ENCODE measurements around the gene MUS81. TPM values are rescaled to one million over a fixed set of nuclear protein-coding genes. Genes with fewer than 3 reads are reported as not detected.

Gene MUS81
- total RNA-seq, 8 experiments from 2014 or later, result 27.4 to 47.3 (median 42.1) TPM

- WGBS, 10 experiments, result 60 to 96% (median 86%) methylated on average over 1 to 9 of the region's 20 CpGs; no CpG with 5 or more reads in 5 of the 10 experiments
- Histone ChIP-seq H3K4me1 (replicated peaks in 1 of 2) (no peaks in the 10 kb centered on the region), H3K4me3 (no peak overlapping the region), H3K27ac (no peak overlapping the region)
- in situ Hi-C loops (cut with MboI; ENCODE audit: low pct_unique_long_range_greater_than_20kb in 2 of 9, low sequenced_read_pairs in 9 of 9, unreplicated experiment in 9 of 9), result no loop called here
- peak in 7 of 8 experiments; percentile 1 to 13 (median 7) for ATAC-seq (replicated peaks in 6 of 8)
Measured at GRCh38 chr11:65850217-65851082, 9.8 kb upstream of the MUS81 start.

- peaks cover 0 to 2% of the 10 kb centered on the region in 2 donors for H3K4me1 ChIP-seq (replicated peaks in 1 of 2)
- peak in 7 of 8 experiments; percentile 5 to 12 (median 8) for ATAC-seq (replicated peaks in 6 of 8)
- H3K27ac ChIP-seq, result no peak overlapping the region
- in situ Hi-C loops (cut with MboI; ENCODE audit: low pct_unique_long_range_greater_than_20kb in 2 of 9, low sequenced_read_pairs in 9 of 9, unreplicated experiment in 9 of 9), result no loop called here
- 80 to 98% (median 87%) methylated on average over 2 to 7 of the region's 14 CpGs; no CpG with 5 or more reads in 6 of the 10 experiments for WGBS, 10 experiments
- H3K4me3 ChIP-seq, result no peak overlapping the region
Measured at GRCh38 chr11:65851083-65851579, 9.1 kb upstream of the MUS81 start.

- peak in 2 of 8 experiments; percentile 1 for ATAC-seq (replicated peaks in 6 of 8)
- in situ Hi-C loops (cut with MboI; ENCODE audit: low pct_unique_long_range_greater_than_20kb in 2 of 9, low sequenced_read_pairs in 9 of 9, unreplicated experiment in 9 of 9), result no loop called here
- Histone ChIP-seq H3K27ac (no peak overlapping the region), H3K4me1 (replicated peaks in 1 of 2) (peaks cover 0 to 6% of the 10 kb centered on the region in 2 donors), H3K4me3 (no peak overlapping the region)
- WGBS, 10 experiments, result 57 to 100% (median 76%) methylated on average over 1 to 6 of the region's 10 CpGs; no CpG with 5 or more reads in 2 of the 10 experiments
Measured at GRCh38 chr11:65851811-65852507, 8.3 kb upstream of the MUS81 start.

- peak in 4 of 8 experiments; percentile 0 to 4 (median 2) for ATAC-seq (replicated peaks in 6 of 8)
- Histone ChIP-seq H3K4me3 (no peak overlapping the region), H3K4me1 (replicated peaks in 1 of 2) (peaks cover 0 to 6% of the 10 kb centered on the region in 2 donors), H3K27ac (no peak overlapping the region)
- 100% methylated on average over 1 to 5 of the region's 33 CpGs; no CpG with 5 or more reads in 8 of the 10 experiments for WGBS, 10 experiments
- in situ Hi-C loops (cut with MboI; ENCODE audit: low pct_unique_long_range_greater_than_20kb in 2 of 9, low sequenced_read_pairs in 9 of 9, unreplicated experiment in 9 of 9), result no loop called here
Measured at GRCh38 chr11:65852508-65853245, 7.6 kb upstream of the MUS81 start.

- peak in 1 of 8 experiments; percentile 0 for ATAC-seq (replicated peaks in 6 of 8)
- peaks cover 0 to 6% of the 10 kb centered on the region in 2 donors for H3K4me1 ChIP-seq (replicated peaks in 1 of 2)
- no peak overlapping the region for H3K4me3 ChIP-seq
- WGBS, 10 experiments, result 50 to 100% methylated on average over 1 to 3 of the region's 6 CpGs; no CpG with 5 or more reads in 8 of the 10 experiments
- in situ Hi-C loops (cut with MboI; ENCODE audit: low pct_unique_long_range_greater_than_20kb in 2 of 9, low sequenced_read_pairs in 9 of 9, unreplicated experiment in 9 of 9), result no loop called here
- no peak overlapping the region for H3K27ac ChIP-seq
Measured at GRCh38 chr11:65853246-65853979, 6.8 kb upstream of the MUS81 start.

- Histone ChIP-seq H3K4me3 (no peak overlapping the region), H3K27ac (no peak overlapping the region), H3K4me1 (replicated peaks in 1 of 2) (peaks cover 0 to 6% of the 10 kb centered on the region in 2 donors)
- 93 to 100% (median 100%) methylated on average over 1 to 3 of the region's 4 CpGs; no CpG with 5 or more reads in 7 of the 10 experiments for WGBS, 10 experiments
- no peak for ATAC-seq (replicated peaks in 6 of 8)
- in situ Hi-C loops (cut with MboI; ENCODE audit: low pct_unique_long_range_greater_than_20kb in 2 of 9, low sequenced_read_pairs in 9 of 9, unreplicated experiment in 9 of 9), result no loop called here
Measured at GRCh38 chr11:65854161-65854592, 6.1 kb upstream of the MUS81 start.

- no peak for ATAC-seq (replicated peaks in 6 of 8)
- no peak overlapping the region for H3K27ac ChIP-seq
- in situ Hi-C loops (cut with MboI; ENCODE audit: low pct_unique_long_range_greater_than_20kb in 2 of 9, low sequenced_read_pairs in 9 of 9, unreplicated experiment in 9 of 9), result no loop called here
- no peak overlapping the region for H3K4me3 ChIP-seq
- H3K4me1 ChIP-seq (replicated peaks in 1 of 2), result peaks cover 0 to 6% of the 10 kb centered on the region in 2 donors
- 80 to 100% (median 100%) methylated on average over 1 to 5 of the region's 15 CpGs for WGBS, 10 experiments
Measured at GRCh38 chr11:65854852-65855837, 5.1 kb upstream of the MUS81 start.

- Histone ChIP-seq H3K27ac (no peak overlapping the region), H3K4me3 (peak overlapping the region in 3 of 5 donors; percentile 76 to 92 (median 88)), H3K4me1 (replicated peaks in 1 of 2) (peaks cover 0 to 6% of the 10 kb centered on the region in 2 donors)
- in situ Hi-C loops (cut with MboI; ENCODE audit: low pct_unique_long_range_greater_than_20kb in 2 of 9, low sequenced_read_pairs in 9 of 9, unreplicated experiment in 9 of 9), result no loop called here
- ATAC-seq (replicated peaks in 6 of 8), result no peak
- WGBS, 10 experiments, result 80 to 100% (median 97%) methylated on average over 1 to 6 of the region's 15 CpGs; no CpG with 5 or more reads in 3 of the 10 experiments
Measured at GRCh38 chr11:65855927-65856363, 4.3 kb upstream of the MUS81 start.

GRCh38 chr11:65856689-65857499 lies 3.3 kb upstream of the MUS81 start:
- in situ Hi-C loops (cut with MboI; ENCODE audit: low pct_unique_long_range_greater_than_20kb in 2 of 9, low sequenced_read_pairs in 9 of 9, unreplicated experiment in 9 of 9), result no loop called here
- ATAC-seq (replicated peaks in 6 of 8), result peak; percentile 0 to 7 (median 2)
- Histone ChIP-seq H3K4me3 (peak overlapping the region; percentile 76 to 94 (median 88)), H3K4me1 (replicated peaks in 1 of 2) (peaks cover 6 to 12% of the 10 kb centered on the region in 2 donors), H3K27ac (peak overlapping the region; percentile 97 to 98)
- 0 to 5% (median 2%) methylated on average over 1 to 18 of the region's 57 CpGs; no CpG with 5 or more reads in 3 of the 10 experiments for WGBS, 10 experiments

GRCh38 chr11:65857500-65857852 lies 2.8 kb upstream of the MUS81 start:
- ATAC-seq (replicated peaks in 6 of 8), result peak in 2 of 8 experiments; percentile 0 to 1
- Histone ChIP-seq H3K4me3 (peak overlapping the region; percentile 76 to 94 (median 88)), H3K4me1 (replicated peaks in 1 of 2) (peaks cover 6 to 12% of the 10 kb centered on the region in 2 donors), H3K27ac (peak overlapping the region; percentile 97 to 98)
- in situ Hi-C loops (cut with MboI; ENCODE audit: low pct_unique_long_range_greater_than_20kb in 2 of 9, low sequenced_read_pairs in 9 of 9, unreplicated experiment in 9 of 9), result no loop called here
- WGBS, 10 experiments, result no CpG with 5 or more reads among the region's 49 CpGs

Measured in motor neuron (in vitro differentiated cells).